NCI-H446 (cell line): ENCODE measurements around the gene POLG2.
"Not testable (repeated sequence)": the region's sequence is repeated elsewhere in the genome, so short reads cannot be mapped to it uniquely, and the experiment has no call there.

Experiments
- DNase-seq, 2 experiments: peaks; one replicate each; lab custom pipeline; 2025; lab: John Stamatoyannopoulos, UW

POLG2 gene

DNA sequence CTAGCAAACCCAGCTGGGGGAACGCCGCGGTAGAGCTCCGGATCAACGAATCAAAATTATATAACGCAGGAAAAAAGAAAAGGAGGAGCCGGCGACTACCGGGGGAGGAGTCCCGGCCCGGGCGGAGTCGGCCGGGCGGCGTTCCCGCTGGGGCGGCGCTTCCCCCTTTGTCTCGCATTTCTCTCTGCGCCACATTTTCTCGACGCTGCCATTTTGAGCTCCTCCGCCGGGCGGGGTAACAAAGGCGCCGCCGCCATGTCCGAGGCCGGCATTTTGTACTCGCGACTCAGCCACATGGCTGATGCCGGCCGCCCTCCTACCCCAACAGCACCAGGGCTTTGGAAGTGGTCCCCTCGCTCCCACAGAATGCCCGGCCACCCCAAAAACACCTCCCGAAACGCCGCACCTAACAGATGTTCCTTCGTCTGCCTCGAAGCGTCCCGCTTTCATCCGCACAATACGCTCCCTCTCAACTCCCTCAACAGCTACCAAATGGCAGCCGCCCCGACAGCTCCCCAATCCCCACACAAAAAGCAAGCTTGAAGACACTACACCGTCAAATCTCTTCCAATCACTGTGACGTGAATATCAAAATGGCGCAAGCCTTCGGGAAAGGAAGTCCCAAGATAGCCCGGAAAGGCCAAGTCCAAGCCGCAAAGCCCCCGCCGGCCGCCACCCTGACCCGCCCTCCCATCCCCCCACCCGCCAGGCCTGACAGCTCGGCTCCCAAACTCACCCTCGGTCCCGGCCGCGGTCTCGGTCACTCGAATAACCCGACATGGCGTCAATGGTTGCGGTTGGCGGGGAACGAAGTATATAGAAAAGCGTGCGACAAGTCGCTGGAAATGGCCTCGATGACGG lies 8.7 kb upstream of the POLG2 start:
- DNase-seq, result peak; percentile 52 to 86

DNA sequence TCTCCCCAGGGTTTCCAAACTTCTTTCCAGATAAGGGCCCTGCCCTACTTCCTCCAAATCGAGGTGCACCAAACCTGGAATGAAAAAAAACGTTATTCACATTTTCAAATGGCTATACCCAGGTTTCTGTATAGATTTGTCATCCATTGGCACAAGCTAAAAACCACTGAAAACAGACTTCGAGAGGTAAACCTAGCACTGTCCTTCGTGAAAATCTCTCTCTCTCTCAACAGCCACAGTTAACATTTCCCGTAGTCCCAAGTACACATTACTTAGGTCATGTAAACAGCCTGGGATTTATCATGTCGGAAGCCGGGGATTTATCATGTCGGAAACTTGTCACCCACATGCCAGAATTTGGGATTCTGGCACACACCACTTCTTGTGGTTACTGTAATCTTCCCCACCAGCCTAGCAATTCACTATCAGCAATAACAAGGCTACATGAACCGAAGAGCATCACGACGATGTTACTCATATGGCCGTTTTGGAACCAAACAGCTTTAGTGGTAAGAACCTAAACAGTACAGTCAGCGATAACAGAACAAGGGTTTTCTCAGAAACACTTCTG lies 8.0 kb upstream of the POLG2 start:
- DNase-seq, result no peak

DNA sequence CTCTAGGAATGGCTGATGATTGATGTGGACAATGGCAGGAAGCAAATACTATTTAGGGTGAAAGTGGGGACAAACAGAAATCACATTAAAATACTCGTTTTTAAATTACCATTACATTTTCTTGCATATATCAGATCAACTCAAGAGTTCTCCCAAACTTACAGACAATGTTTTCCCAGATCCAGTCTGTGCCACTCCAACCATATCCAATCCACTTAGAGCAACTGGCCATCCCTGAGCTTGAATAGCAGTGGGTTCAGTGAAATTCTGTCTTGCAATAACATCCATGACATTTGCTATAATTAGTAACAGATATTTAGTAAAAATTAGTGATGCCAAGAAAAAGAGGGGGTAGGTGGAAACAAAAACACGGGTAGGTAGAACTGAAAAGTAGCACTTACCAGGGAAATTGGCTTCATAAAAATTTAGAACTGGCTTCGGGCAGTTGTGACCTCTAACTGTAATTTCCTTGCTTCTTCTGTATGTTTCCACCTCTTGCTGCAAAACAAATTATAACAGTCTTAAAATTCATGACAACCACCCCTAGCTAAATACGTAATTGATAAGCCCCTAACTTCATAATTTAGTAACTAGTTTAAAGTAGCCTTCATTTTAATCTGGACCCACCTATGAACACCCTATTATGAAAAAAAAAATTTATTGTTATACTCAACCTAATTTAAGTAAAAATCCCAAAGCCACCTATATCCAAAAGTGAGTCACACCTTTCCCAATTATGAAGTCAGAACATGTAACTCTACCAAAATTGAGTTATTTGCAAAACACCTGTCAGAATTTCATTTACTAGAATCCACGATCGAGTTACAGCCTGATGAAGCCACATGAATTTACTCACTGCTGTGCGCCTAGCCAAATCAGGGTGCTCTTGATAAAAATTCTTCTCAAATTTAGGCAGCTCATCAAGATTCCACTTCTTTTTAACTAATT lies 7.2 kb upstream of the POLG2 start:
- no peak for DNase-seq

DNA sequence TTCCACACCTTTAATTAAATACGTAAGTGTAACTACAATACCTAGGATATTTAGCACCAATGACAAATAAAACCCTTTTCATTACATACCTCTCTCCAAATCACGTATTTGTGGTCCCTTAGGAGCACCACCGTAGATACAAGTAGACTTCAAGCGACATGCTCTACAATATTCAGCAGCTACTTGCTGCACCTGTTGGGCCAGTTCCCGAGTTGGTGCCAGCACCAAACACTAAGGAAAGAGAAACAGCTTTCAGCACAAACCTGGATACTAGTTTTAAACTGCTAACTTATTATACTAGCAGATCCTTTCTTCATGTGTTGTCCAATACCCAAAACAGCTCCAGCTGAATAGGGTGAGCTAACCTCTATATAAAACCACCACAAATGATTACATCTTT lies 6.5 kb upstream of the POLG2 start:
- DNase-seq, result no peak

DNA sequence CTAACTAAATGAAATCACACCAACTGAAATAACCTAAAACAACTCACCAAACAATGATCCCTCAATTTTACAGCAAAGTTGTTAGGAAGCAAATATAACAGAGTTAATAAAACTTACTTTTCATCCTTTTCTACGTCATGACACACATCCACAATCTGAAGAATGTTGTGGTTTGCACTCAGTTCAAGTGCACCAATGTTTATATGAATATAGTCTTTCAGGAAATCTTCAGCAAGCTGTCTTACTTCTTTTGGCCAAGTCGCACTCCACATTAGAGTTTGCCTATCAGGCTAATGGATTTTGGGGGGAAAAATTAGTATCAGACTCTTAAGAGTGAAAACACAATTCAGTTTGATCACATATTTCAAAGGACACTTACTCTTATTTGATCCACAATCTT lies 6.0 kb upstream of the POLG2 start:
- DNase-seq, result no peak

- no peak for DNase-seq
Measured at GRCh38 chr17:64502021-64502420, 5.2 kb upstream of the POLG2 start.

- no peak for DNase-seq
Measured at GRCh38 chr17:64500862-64501765, 4.3 kb upstream of the POLG2 start.

- DNase-seq, result no peak
Measured at GRCh38 chr17:64500487-64500859, 3.6 kb upstream of the POLG2 start.

- DNase-seq, result no peak
Measured at GRCh38 chr17:64499805-64500486, 3.1 kb upstream of the POLG2 start.

- peak; percentile 38 to 45 for DNase-seq
Measured at GRCh38 chr17:64498308-64499203, 1.7 kb upstream of the POLG2 start.

GRCh38 chr17:64497565-64498035 lies 746 bp upstream of the POLG2 start:
- DNase-seq, result no peak

- DNase-seq, result no peak
Measured at GRCh38 chr17:64496348-64496785, 487 bp downstream of the POLG2 start.

- DNase-seq, result not testable (repeated sequence)
Measured at GRCh38 chr17:64495300-64495699, 1.6 kb downstream of the POLG2 start.

- no peak for DNase-seq
Measured at GRCh38 chr17:64494121-64494520, 2.7 kb downstream of the POLG2 start.

DNA sequence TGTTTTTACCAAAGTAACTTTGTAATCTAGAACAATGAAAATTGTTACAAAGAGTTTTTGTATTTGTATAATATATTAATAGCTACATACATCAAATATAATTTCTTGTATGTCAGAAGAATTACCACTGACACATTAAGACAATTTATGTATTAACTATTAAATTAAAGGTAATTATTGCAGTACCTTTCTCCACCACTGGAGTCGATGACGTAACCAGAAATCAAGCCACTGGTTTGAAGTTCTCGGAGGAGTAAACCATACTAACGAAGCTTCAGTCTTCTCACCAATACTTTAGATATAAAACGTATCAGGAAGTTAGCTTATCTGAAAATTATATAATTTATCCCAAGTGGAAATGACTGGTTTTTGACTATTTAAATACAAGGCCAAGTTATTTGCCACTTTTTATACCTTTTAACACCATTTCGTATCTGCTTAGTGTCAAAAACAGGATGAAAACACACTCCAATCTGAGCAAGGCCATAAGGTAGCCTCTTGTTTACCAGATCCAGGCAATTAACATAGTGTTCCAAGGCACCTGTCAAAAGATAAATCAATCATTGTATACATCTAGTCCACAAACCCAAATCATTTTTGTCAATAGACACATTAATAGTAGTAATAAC lies 4.3 kb downstream of the POLG2 start:
- peak in 1 of 2 experiments; percentile 29 for DNase-seq

DNA sequence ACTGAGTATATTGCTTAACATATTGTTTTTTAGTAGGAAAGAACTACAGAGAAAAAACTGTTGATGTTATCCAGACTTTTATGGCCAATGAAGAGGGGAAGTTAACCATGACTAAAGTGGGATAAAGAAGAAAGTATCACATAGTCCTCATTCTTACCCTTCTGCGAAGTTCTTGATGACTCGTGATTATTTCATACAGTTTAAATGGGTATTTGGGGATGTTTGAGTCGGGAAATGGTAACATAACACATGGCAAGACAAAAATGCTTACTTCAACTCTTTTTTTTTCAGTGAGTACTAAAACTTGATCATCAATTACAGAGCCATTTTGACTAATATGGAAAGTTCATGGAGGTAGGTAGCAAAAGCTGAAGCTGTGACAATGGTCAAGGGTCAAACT lies 4.9 kb downstream of the POLG2 start:
- DNase-seq, result no peak

GRCh38 chr17:64491034-64491860 lies 5.6 kb downstream of the POLG2 start:
- DNase-seq, result no peak

GRCh38 chr17:64488301-64488700 lies 8.6 kb downstream of the POLG2 start:
- no peak for DNase-seq
